ENCODE results near the gene TRIM60.
"Not testable (repeated sequence)": the region's sequence is repeated elsewhere in the genome, so short reads cannot be mapped to it uniquely, and the experiment has no call there.

TRIM60 gene

DNA sequence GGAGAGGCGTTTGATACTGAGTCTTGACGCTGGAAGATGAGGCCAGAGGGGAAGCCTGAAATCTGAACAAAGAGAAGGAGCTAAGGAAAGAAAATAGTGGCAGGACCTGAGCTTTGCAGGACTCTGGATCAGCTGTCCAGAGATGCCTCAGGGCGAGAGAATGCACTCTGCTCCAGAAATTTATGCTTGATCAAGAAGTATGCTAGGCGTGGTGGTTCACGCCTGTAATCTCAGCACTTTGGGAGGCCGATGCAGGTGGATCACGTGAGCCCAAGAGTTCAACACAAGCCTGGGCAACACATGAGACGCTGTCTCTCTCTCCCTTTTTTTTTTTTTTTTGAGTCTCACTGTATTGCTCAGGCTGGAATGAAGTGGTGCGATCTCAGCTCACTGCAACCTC is 23.8 kb downstream of the TRIM60 start:
- DNase-seq = no peak

DNA sequence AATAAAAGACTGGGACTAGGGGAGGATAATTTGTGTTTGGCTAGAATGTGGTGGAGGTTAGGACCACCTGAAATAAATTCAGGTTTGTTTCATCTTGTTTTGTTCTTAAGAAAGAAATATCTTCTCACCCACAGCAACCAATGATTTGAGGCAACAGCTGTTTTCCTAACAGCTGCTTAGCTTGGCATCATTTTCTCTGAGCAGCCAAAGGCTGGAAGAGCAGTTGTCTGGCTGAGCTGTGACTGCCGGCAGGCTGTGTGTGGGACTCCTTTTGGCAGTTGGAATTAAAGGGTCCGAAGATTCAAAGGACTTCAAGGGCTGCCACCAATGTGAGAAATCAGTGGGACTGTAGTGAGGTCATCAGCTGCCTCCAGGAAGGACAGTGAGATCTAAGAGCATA is 26.9 kb downstream of the TRIM60 start:
- no peak for DNase-seq

DNA sequence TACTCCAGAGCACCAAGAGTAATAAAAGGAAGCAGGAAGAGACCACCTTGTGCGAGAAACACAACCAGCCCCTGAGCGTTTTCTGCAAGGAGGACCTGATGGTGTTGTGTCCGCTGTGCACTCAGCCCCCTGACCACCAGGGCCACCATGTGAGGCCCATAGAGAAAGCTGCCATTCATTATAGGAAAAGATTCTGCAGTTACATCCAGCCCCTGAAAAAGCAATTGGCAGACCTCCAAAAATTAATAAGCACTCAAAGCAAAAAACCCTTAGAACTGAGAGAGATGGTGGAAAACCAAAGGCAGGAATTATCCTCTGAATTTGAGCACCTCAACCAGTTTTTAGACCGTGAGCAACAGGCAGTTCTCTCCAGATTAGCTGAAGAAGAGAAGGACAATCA is 27.6 kb downstream of the TRIM60 start:
- DNase-seq = no peak

DNA sequence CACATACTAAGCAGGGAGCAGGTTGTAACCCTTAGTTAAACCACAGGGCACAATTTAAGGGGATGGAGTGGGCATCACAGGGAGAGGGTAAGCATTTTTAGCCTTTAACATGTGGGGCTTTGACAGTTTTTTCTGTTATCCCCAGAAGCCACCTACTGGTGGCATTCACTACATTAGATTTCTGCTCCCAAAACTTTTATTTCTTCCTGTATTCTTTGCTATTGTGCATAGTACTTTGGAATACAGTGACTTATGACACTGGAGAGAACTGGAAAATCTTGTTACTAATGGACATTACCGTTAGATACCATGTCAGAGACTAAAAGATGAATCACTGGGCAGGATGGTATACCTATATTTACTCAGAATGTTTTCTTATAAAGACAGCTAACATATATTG is 29.1 kb downstream of the TRIM60 start:
- no peak for DNase-seq

DNA sequence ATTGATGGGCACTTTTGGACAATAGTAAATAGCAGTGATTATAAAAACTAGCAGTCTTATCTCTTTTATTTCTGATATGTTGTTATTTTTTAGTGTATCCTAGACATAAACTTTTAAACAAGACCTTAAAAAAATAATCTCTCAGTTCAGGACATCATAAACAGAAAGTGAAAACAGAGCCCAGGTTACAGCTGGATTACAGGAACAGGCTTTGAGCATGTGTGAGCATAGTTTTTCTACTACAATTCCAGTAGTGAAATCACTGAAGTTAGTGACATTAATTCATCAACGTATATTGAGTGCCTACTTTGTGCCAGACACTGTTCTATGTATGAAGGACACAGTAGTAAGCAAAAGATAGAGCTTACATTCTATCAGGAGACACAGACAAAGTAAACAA is 38.8 kb downstream of the TRIM60 start:
- no peak for DNase-seq

DNA sequence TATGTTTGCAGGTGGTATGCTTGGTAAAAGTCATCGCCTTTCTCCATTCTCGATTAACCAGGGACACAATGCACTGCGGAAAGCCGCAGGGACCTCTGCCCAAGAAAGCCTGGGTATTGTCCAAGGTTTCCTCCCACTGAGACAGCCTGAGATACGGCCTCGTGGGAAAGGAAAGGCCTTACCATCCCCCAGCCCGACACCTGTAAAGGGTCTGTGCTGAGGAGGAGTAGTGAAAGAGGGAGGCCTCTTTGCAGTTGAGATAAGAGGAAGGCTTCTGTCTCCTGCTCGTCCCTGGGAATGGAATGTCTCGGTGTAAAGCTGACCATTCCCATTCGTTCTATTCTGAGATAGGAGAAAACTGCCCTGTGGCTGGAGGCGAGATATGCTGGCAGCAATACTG is 41.5 kb downstream of the TRIM60 start:
- not testable (repeated sequence) for DNase-seq

DNA sequence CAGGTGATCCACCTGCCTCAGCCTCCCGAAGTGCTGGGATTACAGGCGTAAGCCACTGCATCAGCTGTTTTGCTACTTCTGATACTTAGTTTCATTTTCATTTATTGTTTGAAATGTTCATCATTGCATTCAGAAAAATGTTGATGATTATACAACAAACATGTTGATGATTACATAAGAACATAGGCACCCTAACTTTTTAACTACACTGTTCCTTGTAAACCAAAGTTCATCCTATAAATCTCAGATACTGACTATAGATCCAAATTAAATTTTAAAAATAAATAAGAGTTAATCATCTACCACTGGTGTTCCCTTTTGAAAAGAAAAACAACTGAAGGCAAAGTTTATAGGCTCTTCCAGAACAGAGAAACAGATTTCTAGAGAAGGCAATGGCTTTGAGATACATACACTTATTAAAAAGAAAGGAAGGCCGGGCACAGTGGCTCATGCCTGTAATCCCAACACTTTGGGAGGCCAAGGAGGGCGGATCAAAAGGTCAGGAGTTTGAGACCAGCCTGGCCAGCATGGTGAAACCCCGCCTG is 45.3 kb downstream of the TRIM60 start:
- no peak for DNase-seq

DNA sequence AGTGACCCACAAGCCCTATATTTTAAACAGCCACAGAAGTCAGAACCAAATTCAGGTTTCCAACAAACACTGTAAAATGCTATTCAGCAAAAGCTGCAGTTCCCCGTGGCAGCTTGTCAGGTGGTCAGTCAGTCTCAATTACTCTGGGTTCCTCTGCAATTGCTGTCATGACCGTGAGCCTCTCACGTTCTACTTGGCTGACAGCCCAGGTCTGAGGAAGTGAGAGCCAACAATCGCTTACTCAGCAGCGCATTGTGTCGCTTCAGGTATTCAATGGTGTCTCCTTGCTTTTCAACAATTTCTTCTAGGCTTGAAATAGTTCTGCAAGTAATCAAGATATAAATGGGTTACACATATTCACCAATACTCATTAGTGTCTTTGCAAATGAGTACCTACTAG is 47.7 kb downstream of the TRIM60 start:
- DNase-seq = no peak

DNA sequence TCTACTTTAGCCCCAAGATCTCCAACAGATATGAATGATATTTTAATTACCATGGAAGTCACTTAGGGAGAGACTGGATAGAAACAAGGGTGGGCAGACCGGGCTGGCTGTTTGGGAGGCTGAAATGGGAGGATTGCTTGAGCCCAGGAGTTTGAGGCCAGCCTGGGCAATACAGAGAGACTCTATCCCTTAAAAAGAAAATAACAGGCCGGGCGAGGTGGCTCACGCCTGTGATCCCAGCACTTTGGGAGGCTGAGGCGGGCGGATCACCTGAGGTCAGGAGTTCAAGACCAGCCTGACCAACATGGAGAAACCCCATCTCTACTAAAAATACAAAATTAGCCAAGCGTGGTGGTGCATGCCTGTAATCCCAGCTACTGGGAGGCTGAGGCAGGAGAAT is 53.0 kb downstream of the TRIM60 start:
- not testable (repeated sequence) for DNase-seq

DNA sequence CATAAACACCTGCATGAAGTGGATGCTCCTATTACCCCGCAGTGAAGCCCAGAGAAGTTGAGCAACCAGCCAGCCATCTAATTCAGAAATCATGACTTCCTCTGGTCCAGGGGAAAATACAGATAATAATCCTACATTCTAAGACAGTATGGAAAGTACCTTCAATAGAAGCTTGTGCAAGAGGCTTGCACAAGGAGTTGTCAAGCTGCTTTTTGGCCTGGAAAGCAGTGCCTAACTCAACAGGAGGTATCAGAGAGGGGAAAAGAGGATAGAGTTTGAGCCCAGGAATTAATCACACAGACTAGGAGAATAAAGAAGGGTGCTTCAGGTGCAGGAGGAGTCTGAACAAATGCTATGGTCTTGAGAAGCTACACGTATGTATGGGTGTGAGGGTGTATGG is 54.1 kb downstream of the TRIM60 start:
- no peak for DNase-seq

DNA sequence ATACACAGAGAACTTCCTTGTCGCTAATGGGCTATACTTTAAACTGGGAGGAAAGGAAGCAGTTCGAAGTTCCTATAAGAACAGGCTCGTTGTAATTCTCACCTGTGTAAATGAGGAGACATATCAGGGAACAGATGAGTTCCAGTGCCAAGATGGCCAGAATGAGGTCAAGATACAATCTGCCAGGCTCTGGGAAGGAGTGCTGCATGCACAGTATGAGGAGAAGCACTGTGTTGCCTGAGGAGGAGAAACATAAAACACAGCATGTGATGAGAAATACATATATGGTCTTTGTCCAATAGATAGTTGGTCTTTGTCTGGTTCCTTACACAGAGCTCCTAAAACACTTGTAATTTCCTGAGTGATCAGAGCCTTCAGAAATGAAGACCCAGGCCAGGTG is 56.6 kb downstream of the TRIM60 start:
- no peak for DNase-seq

Data from CD4-positive, alpha-beta T cell treated with Interleukin-4 for 4 hours (primary cell).